DOHH2 (cell line): ENCODE results near the gene ELOVL5.
"Not testable (repeated sequence)": the region's sequence is repeated elsewhere in the genome, so short reads cannot be mapped to it uniquely, and the experiment has no call there.

Source experiments
- EZH2phosphoT487 ChIP-seq: fragments of 200-600 bp; sonication (generic); IDR thresholded peaks from 2 replicates; pipeline ENCODE4 v1.6.1; 2017; ENCODE audit warnings: borderline replicate concordance, mild to moderate bottlenecking, antibody characterized with exemption, low read length, moderate library complexity, mixed read lengths
- TF ChIP-seq, protein P1 (sequence below): fragments of 200-600 bp; sonication (generic); IDR thresholded peaks from one replicate; pipeline ENCODE4 v1.5.1; 2014; ENCODE audit warnings: antibody characterized with exemption, mild to moderate bottlenecking, low read depth, low read length; ENCODE audit not compliant: poor library complexity, severe bottlenecking

DNA sequence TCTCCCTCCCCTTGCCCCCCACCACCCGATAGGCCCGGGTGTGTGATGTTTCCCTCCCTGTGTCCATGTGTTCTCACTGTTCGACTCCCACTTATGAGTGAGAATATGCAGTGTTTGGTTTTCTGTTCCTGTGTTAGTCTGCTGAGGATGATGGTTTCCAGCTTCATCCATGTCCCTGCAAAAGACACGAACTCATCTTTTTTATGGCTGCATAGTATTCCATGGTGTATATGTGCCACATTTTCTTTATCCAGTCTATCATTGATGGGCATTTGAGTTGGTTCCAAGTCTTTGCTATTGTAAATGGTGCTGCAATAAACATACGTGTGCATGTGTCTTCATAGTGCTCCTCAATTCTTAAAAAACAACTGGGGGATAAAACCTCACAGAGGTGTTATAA, 2.7 kb downstream of the ELOVL5 start:
- TF ChIP-seq, protein P1, sequence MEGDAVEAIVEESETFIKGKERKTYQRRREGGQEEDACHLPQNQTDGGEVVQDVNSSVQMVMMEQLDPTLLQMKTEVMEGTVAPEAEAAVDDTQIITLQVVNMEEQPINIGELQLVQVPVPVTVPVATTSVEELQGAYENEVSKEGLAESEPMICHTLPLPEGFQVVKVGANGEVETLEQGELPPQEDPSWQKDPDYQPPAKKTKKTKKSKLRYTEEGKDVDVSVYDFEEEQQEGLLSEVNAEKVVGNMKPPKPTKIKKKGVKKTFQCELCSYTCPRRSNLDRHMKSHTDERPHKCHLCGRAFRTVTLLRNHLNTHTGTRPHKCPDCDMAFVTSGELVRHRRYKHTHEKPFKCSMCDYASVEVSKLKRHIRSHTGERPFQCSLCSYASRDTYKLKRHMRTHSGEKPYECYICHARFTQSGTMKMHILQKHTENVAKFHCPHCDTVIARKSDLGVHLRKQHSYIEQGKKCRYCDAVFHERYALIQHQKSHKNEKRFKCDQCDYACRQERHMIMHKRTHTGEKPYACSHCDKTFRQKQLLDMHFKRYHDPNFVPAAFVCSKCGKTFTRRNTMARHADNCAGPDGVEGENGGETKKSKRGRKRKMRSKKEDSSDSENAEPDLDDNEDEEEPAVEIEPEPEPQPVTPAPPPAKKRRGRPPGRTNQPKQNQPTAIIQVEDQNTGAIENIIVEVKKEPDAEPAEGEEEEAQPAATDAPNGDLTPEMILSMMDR = not testable (repeated sequence)
- not testable (repeated sequence) for TF ChIP-seq EZH2phosphoT487
